Breast epithelium (tissue), 3 donors: ENCODE data around the gene ANGPTL2.

Experiments
- CTCF ChIP-seq, 3 donors: fragments of 450-650 bp; IDR thresholded peaks; one replicate each; pipeline ENCODE4 v1.5.1; 2016 to 2017; ENCODE audit warnings: antibody characterized with exemption in 3 of 3, mild to moderate bottlenecking in 3 of 3, moderate library complexity in 3 of 3
- POLR2A ChIP-seq: fragments of 450-650 bp; IDR thresholded peaks from one replicate; pipeline ENCODE4 v1.6.1; 2016; ENCODE audit warnings: antibody characterized with exemption, mild to moderate bottlenecking, moderate library complexity

- TF ChIP-seq CTCF (IDR thresholded peaks at IDR 0.05) (no peak), POLR2A (no peak)
These were observed 6.1 kb upstream of the ANGPTL2 start for GRCh38 chr9:127128341-127129072.
